HG02798 (cell line): ENCODE results near the gene KLHL34.

Source experiments
- ATAC-seq: cut with Tn5 transposase; IDR thresholded peaks from one replicate; pipeline ENCODE4 v1.9.1; 2021; ENCODE audit warnings: mild to moderate bottlenecking; ENCODE audit not compliant: unreplicated experiment, poor library complexity

Gene KLHL34

DNA sequence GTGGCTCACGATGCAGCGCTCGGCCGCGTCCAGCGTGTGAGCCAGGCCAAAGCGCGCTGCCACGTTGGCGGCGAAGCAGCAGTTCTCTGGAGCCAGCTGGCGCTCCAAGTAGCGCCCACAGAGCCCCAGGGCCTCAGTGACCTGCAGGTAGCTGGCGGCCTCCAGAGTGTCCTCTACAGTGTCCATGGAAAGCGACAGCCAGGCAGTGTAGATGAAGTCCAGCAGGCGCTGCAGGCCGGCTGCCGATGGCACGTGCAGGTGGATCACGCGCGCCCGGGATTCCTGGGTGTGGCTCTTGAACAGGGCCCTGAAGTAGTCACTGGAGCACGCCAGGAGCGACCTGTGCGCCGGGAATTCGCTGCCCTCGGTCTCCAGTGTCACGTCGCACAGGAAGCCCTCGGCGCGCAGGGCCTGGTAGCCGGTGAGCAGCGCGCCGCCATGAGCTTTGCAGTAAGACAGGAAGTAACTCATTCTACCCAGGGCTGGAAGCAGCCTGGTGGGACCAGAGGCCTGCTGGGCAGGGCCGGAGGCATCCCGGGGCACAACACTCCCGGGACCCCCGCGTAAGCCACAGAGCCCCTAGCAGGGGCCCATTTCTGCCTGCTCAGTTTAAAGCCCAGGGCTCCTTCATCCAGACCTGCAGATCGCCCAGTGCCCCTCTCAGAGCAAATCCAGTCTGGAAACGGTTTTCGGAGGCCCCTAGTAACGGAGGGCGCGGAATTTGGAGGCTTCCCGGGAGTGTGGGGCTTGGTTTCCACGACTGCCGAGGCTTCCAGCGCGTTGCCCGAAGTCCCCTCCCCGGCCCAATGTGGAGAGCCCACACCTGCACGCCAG lies 595 bp downstream of the KLHL34 start:
- peak; percentile 8 for ATAC-seq

DNA sequence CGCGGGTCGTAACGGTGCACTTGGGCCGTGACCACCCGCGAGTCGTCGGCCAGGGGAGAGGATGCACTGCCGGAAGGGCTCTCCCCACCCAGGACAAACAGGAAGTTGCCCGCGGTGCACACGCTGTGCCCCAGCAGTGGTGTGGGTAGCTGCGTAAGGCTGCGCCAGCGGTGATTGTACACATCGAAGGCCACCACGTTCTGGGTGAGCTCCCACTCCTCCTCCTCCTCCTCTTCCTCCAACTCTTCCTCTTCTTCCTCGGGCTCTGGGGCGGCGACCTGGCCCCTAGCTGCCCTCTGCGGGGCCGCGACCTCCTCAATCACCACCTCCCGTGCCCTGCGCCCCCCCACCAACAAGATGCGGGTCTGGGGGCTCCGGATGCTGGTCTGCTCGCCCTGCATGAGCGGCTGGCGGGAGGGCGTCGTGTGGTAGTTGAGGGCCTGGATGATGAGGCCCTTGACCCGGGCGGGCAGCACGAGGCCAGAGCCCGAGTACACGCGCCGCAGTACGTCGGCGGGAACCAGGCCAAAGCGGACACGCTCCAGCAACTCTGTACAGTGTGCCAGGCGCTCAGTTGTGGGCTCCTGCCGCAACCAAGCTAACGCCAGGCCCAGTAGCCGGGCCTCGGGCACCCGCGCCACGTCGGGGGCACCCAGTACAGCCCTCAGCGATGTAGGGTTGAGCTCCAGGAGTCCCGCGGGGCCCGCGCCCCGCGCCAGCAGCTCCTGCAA lies 1.4 kb downstream of the KLHL34 start:
- ATAC-seq: peak; percentile 50

DNA sequence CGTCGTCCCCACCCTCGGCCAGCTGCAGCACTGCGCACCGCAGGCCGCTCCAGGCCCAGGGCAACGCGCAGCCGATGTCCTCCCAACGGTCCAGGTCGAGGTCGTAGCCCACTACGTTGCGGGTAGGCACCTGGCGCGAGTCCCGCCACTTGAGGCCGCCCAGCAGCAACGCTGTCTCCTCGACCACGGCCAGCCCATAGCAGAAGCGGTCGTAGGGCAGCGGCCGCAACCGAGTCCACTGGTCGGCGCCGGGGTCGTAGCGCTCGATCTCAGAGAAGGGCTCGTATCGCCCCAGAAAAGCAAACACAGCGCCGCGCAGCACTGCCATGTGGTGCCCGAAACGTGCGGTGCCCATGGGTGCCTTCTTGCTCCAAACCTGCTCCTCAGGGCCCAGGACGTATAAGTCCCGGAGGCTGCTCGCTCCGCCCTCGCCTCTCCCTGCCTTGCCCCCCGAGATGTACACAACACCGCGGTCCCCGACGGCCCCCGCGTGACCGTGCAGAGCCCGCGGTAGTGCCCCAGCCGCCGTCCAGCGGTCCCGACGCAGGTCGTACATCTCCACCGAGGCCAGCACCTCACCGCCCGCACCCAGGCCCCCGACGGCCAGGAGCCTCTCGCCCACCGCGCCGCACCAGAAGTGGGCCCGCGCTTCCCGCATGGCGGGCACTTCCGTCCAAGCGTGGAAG lies 2.1 kb downstream of the KLHL34 start:
- ATAC-seq: peak; percentile 29

DNA sequence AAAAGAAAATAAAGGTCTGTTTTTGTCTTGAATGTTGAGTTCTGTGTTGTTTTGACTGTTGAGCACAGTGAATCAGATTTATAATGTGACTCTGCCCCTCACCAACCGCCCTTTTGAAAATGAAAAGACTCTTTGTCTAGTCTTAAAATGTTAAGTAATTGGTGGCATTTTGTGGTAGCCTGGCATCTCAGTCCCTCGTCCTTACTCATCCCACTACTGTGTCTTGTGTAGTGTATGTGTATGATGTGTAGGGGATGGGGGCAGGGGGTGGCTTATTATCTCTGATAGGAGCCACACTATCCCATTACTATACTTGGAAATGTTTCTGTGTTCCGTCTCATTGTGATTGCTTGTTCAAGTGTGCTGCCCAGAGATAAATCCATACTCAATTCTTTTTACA lies 12.2 kb downstream of the KLHL34 start:
- ATAC-seq: no peak

DNA sequence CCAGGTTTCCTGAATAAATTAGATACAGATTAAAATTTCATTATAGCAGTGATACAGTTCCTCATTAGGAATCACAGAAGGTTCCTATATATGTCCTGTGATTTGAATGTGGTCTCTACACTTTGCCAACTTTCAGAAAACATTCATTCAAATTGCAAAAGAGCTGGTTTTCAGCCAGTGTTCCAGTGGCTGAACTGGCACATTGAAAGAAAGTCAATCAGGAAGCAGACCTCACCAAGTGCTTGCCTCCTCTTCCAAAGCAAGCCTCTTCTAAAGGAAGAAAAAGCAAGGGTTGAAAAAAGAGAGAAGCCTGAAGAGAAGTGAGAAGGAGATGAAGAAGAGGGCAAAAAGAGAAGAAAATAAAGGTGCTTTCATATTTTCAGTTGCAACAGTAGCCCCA lies 12.7 kb downstream of the KLHL34 start:
- no peak for ATAC-seq

DNA sequence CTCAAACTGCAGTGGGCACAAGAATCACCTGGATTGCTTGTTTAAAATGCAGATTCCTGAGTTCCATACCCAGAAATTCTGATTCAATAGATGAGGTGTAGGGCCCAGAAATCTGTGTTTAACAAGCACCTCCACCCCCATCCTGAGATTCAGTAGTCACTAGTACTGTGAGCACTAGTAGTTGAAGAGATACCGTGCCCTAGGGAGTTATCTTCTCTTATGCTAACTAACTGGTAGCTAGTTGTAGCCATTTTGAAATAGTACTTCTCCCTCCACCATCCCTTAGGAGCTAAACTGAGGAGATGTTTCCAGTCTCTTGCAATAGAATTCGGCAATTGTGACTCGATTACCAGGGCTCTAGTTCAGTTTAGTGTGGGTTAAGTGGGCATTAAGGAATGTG lies 18.4 kb downstream of the KLHL34 start:
- ATAC-seq: no peak

DNA sequence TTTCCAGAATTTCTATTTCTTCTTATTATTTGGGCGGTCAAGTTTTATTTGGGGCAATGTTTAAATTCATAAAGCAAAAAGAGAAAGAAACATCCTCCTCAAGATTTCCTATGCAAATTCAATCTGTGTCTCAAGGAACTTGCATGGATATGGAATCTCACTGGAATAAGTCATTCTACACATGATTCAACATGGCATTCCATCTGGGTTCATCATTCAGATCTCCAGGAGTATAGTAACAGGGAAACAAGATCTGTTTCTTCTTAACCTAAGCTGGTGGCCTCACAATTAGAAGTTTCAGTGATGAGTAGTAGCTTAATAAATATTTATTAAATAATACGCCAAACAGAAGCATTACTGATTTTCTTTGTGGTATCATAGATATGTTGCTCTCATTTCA lies 19.8 kb downstream of the KLHL34 start:
- no peak for ATAC-seq

DNA sequence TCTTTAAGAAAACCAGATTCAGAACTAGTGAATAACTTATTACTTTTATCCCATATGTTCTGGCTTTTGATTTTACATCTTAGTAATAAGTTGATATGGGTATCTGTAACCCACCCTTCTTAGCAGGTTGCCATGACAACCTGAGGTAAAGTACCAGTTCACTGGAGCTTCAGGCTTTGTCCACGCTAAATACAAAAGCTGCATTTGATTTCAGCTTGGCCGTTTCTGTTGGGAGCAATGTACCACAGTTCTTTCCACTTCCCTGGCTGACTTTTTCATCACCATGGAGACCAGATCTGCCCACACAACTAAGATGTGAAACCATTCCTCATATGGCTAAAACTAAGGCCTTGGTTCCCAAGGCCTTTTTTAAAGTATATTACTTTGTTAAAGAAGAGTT lies 26.1 kb downstream of the KLHL34 start:
- ATAC-seq: no peak

DNA sequence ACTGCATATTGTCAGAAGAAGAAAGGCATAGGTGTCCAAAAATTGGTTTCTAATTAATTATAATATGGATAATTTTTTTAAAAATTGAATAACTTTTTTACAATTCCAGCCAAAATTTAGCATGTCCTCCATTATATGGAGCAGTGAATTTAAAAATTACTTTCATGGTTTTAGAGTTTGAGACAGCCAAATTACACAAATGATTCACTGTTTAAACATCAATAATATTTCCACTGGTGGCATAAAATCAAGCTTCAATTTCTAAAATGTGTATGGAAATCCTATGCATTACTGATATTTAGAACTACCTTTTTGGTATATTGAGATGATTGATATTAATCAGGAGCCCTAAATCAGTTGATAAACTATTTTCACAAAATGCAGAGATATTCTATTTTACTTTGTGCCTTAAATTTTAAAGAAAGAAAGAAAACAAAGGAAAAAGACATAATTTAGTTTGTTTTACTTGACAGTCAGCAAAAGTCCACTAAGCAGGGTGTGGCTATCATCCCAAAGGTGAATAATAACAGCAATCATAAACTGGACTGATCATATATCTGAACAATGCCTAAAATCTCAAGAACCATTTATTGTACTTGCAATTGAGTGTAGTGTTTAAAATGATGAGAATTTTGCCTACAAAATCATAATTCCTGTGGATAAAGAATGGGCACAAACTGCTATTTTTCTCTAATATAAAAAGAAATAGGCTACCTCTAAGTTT lies 34.2 kb downstream of the KLHL34 start:
- ATAC-seq: no peak

DNA sequence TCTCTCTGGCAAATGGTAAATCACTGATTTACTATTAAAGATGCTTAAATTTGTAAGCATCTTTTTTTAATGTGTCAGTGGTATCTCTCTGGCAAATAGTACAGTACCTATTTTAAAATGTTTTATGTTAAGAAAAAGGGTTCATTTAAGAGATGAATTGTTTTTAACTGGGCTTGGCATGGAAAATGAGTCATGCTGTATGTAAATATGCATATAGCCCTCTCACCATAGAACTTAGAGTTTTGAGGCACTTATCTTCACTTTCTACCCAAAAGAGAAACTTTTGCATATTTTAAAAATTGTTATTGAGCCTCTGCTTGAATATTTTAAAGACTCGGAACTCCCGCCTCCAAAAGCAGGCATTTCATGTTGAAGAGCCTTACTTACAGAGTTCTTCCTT lies 37.9 kb downstream of the KLHL34 start:
- ATAC-seq: no peak

DNA sequence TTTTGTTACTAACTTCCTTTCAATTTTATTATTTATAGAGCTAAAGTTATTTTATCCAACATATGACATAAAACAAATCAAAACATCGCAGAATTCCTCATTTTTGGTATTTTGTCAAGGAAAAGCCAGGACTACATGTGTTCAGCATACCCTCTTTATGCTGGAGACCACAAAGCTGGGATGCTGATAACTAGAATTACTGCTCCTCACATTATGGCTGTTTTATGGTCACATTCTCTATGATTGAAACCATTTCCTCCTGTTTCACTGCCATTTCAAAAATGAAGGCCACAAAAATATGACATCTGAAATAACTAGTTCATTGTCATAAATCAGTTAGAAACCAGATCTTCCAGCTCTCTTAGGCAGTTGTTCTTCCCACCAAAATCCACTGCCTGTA lies 41.7 kb downstream of the KLHL34 start:
- no peak for ATAC-seq

DNA sequence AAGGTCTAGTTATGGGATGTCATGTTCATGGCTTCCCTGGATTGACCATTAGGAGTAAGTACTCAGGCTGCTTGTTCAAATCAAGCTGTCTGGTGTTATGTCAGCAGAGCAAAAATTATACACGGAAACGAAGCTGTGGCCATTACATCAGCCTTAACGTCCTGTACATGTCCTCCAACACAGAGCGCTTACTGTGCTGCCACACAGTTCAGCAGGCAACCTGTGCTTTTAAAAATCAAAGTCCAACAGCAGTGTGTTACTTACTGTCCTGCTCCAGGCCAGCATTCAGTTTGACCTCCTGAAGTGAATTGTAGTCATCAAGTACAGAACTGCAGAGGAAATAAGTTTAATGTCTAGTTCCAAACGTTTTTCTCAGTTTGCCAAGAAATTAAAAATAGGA lies 46.0 kb downstream of the KLHL34 start:
- no peak for ATAC-seq

DNA sequence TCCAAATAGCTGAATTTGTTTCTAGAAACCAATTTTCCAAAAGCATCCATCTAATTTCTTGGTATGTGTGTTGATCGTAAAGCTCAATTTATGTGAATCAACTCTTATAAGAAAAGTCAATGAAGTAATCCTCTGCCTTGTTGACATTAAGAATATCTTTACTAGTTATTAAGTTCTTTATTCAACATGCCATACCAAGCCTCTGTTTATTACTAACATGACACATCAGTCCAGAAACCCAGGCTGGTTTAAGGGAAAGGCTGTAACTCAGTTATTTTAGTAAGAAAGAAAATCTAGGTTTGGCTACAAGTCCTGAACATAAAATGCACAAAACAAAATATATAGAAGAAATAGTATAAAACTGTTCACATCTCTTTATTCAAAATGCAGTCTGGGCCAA lies 48.0 kb downstream of the KLHL34 start:
- no peak for ATAC-seq

DNA sequence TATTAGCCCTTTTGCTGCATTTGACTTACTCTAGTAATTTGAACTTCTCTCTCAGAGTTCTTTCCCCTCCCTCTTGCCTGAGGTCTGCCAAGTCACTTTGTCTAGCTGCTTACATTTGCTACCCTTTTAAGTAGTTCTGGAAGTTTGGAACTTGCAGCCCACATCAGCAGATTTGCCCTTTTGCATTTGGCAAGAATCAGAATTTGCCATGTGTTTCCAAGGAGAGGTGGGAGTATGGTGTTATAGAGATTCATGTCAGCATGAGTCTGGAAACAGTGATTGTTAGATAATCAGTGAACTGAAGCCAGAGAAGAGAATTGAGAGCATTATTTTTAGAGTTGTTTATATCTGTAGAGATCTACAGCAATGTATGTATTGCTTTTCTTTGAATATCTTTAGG lies 52.1 kb downstream of the KLHL34 start:
- ATAC-seq: no peak
